Mucosa of descending colon (tissue), 3 donors: ENCODE results near the gene PRRT2. TPM values are rescaled to one million over a fixed set of nuclear protein-coding genes. Genes with fewer than 3 reads are reported as not detected.
"Not testable (repeated sequence)": the region's sequence is repeated elsewhere in the genome, so short reads cannot be mapped to it uniquely, and the experiment has no call there.

ENCODE experiments used
- ATAC-seq: fragments of 200-7000 bp; cut with Tn5 transposase; one replicate; pipeline ENCODE4 v1.9.1; 2020; ENCODE audit warnings: mild to moderate bottlenecking, moderate library complexity
- DNase-seq, 3 donors: peaks; one replicate each; pipeline ENCODE4 v3.0.0-alpha.2; 2020
- H3K36me3 ChIP-seq: fragments of 200-600 bp; one replicate; pipeline ENCODE4 v1.8.0; 2021; ENCODE audit warnings: low read depth, mild to moderate bottlenecking
- H3K4me1 ChIP-seq: fragments of 200-600 bp; one replicate; pipeline ENCODE4 v1.8.0; 2021; ENCODE audit warnings: low read depth, mild to moderate bottlenecking
- H3K4me3 ChIP-seq: fragments of 200-600 bp; one replicate; pipeline ENCODE4 v1.8.0; 2021; ENCODE audit warnings: mild to moderate bottlenecking
- H3K9me3 ChIP-seq: fragments of 200-600 bp; one replicate; pipeline ENCODE4 v1.8.0; 2021; ENCODE audit warnings: mild to moderate bottlenecking
- intact Hi-C, 2 donors: fragments of 100-400 bp; cut with DNase I in 1 of 2; cut with micrococcal nuclease in 1 of 2; formaldehyde crosslinking; loops; one replicate each; pipeline versions ENCODE4 v1.11.0 to v1.11.1; 2022; cut with DNase I, micrococcal nuclease
- total RNA-seq, 3 donors: library from RNA; stranded (reverse); fragmentation: NEBNext Ultra II Directional in 2 of 3; extraction: Animal tissue kit (Norgen Biotek cat#: 25700) in 2 of 3; gene quantifications; one replicate each; pipeline versions ENCODE4 v1.2.1 to v1.2.4, GENCODE V29; 2021 to 2023
- TF ChIP-seq, protein P1 (sequence below): fragments of 200-600 bp; IDR thresholded peaks from one replicate; pipeline ENCODE4 v1.8.0; 2022; ENCODE audit warnings: antibody characterized with exemption, mild to moderate bottlenecking
- donor health status: DM: no; HTN: no; CAD: no; lungs with moderate emphysema.
- donor health status: DM: no; HTN: no; CAD: no.
- donor health status: DM: no; HTN: yes; CAD: no.

PRRT2 gene
- total RNA-seq, 3 donors from 2014 or later, result 0.81 to 15.2 (median 0.94) TPM

DNA sequence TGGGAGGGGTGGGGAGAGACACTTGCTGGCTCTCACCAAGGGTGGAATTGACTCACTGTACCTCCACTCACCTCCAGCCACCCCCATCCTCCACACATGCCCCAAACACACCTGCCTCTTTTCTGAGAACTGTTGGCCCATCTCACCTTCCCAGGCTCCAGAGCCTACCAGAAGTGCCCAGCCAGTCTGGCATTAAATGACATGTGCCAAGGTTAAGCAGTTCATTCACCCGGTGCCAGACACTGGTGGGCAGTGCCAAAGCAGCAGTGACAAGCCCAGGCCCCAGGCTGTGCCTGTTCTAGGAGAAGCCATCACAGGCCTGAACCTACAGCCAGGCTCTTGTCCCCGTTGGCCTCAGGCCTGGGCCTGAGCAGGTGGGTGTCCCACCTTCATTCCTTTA lies 19.5 kb downstream of the PRRT2 start:
- H3K4me3 ChIP-seq, result no peak overlapping the region
- no peaks in the 10 kb centered on the region for H3K9me3 ChIP-seq
- TF ChIP-seq, protein P1, sequence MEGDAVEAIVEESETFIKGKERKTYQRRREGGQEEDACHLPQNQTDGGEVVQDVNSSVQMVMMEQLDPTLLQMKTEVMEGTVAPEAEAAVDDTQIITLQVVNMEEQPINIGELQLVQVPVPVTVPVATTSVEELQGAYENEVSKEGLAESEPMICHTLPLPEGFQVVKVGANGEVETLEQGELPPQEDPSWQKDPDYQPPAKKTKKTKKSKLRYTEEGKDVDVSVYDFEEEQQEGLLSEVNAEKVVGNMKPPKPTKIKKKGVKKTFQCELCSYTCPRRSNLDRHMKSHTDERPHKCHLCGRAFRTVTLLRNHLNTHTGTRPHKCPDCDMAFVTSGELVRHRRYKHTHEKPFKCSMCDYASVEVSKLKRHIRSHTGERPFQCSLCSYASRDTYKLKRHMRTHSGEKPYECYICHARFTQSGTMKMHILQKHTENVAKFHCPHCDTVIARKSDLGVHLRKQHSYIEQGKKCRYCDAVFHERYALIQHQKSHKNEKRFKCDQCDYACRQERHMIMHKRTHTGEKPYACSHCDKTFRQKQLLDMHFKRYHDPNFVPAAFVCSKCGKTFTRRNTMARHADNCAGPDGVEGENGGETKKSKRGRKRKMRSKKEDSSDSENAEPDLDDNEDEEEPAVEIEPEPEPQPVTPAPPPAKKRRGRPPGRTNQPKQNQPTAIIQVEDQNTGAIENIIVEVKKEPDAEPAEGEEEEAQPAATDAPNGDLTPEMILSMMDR, result no peak
- peaks cover 37% of the 10 kb centered on the region for H3K4me1 ChIP-seq
- DNase-seq (no peak), ATAC-seq (no peak)
- intact Hi-C loops, result no loop called here
- peaks cover 10% of the 10 kb centered on the region for H3K36me3 ChIP-seq

DNA sequence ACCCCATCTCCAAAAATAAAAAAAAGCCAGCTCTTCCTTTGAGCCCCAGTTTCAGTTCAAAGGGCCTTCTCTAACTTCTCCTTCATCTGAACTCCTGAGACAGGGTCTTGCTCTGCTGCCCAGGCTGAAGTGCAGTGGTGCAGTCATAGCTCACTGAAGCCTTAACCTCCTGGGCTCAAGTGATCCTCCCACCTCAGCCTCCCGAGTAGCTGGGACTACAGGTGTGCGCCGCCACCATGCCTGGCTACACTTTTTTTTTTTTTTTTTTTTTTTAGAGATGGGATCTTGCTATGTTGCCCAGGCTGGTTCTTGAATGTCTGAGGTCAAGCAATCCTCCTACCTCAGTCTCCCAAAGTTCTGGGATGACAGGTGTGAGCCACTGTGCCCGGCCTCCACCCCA lies 21.2 kb downstream of the PRRT2 start:
- not testable (repeated sequence) for ATAC-seq, DNase-seq

DNA sequence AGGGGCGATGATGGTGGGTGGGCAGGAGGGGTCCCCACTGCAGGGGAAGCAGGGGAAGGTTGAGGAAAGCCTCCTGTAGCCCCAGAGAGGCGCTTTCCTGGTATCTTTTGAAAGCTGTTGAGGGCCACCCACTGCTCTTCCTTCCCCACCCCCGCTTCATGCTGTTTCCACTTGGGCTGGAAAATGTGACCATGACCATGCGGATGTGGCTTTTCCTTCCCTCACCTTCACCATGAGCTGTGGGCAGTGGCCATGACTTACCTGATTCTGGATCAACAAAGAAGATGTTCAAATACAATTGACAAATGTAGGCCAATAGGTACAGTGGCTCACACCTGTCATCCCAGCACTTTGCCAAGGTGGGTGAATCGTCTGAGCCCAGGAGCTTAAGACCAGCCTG lies 22.1 kb downstream of the PRRT2 start:
- no peak for DNase-seq
- Histone ChIP-seq H3K9me3 (no peaks in the 10 kb centered on the region), H3K36me3 (peaks cover 25% of the 10 kb centered on the region), H3K4me3 (no peak overlapping the region), H3K4me1 (peaks cover 11% of the 10 kb centered on the region)
- no peak for ATAC-seq
- intact Hi-C loops, result no loop called here
- TF ChIP-seq, protein P1, result no peak

More for the DNA sequence above, 21.2 kb downstream of the PRRT2 start:
- Histone ChIP-seq H3K36me3 (peaks cover 22% of the 10 kb centered on the region), H3K4me1 (peaks cover 20% of the 10 kb centered on the region)
- H3K9me3 ChIP-seq, intact Hi-C loops, H3K4me3 ChIP-seq: not testable (repeated sequence)

DNA sequence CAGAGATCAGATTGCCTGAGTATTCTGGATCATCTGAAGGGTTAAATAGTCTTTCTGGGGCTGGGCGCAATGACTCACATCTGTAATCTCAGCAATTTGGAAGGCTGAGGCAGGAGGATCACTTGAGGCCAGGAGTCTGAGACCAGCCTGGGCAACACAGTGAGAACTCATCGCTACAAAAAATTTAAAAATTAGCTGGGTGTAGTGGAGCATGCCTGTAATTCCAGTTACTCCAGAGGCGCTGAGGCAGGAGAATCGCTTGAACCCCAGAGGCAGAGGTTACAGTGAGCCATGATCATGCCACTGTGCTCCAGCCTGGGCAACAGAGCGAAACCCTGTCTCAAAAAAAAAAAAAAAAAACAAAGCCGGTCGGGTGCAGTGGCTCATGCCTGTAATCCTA lies 23.9 kb downstream of the PRRT2 start:
- Histone ChIP-seq H3K36me3 (peaks cover 29% of the 10 kb centered on the region), H3K4me3 (no peak overlapping the region), H3K9me3 (no peaks in the 10 kb centered on the region), H3K4me1 (no peaks in the 10 kb centered on the region)
- TF ChIP-seq, protein P1, result no peak
- ATAC-seq (no peak), DNase-seq (no peak)
- intact Hi-C loops, result no loop called here

DNA sequence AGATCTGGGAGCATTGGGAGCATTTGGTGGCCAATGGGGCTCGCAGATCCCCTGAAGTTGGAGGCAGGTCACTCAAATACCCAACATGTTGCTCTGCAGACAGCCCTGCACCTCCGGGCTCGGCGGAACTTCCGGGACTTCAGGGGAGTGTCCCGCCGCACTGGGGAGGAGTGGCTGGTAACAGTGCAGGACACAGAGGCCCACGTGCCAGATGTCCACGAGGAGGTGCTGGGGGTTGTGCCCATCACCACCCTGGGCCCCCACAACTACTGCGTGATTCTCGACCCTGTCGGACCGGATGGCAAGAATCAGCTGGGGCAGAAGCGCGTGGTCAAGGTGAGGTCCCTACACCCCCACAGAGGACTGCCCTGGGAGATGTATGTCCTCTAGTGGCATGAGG lies 24.6 kb downstream of the PRRT2 start:
- Histone ChIP-seq H3K4me1 (no peaks in the 10 kb centered on the region), H3K36me3 (peaks cover 33% of the 10 kb centered on the region), H3K4me3 (no peak overlapping the region), H3K9me3 (no peaks in the 10 kb centered on the region)
- ATAC-seq (peak; percentile 12), DNase-seq (no peak)
- TF ChIP-seq, protein P1, result no peak
- intact Hi-C loops, result no loop called here

DNA sequence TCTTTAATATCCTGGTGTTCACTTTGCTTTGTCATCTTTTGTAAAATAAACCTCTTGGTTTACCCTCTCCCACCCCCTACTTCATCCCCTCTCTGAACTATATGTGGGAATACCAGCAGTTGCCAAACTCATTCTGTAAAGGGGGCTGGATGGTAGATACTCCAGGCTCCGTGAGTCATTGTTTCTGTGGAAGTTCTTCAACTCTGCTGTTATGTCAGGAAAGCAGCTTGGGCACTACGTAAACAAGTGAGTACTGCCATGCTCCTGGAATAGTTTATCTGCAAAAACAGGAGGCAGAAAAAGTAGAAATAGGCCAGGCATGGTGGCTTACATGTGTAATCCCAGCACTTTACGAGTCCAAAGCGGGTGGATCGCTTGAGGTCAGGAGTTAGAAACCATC lies 25.8 kb downstream of the PRRT2 start:
- intact Hi-C loops, result no loop called here

More for the DNA sequence above, 25.8 kb downstream of the PRRT2 start:
- no peak for ATAC-seq
- no peaks in the 10 kb centered on the region for H3K4me1 ChIP-seq
- H3K4me3 ChIP-seq, result no peak overlapping the region
- TF ChIP-seq, protein P1, result no peak
- H3K36me3 ChIP-seq, result peaks cover 42% of the 10 kb centered on the region
- no peaks in the 10 kb centered on the region for H3K9me3 ChIP-seq
- no peak for DNase-seq
